ENCODE measurements around the gene DRGX. TPM values are rescaled to one million over a fixed set of nuclear protein-coding genes. Genes with fewer than 3 reads are reported as not detected.

Gene DRGX
- total and polyA plus RNA-seq, 2 experiments from 2014 or later: not detected

DNA sequence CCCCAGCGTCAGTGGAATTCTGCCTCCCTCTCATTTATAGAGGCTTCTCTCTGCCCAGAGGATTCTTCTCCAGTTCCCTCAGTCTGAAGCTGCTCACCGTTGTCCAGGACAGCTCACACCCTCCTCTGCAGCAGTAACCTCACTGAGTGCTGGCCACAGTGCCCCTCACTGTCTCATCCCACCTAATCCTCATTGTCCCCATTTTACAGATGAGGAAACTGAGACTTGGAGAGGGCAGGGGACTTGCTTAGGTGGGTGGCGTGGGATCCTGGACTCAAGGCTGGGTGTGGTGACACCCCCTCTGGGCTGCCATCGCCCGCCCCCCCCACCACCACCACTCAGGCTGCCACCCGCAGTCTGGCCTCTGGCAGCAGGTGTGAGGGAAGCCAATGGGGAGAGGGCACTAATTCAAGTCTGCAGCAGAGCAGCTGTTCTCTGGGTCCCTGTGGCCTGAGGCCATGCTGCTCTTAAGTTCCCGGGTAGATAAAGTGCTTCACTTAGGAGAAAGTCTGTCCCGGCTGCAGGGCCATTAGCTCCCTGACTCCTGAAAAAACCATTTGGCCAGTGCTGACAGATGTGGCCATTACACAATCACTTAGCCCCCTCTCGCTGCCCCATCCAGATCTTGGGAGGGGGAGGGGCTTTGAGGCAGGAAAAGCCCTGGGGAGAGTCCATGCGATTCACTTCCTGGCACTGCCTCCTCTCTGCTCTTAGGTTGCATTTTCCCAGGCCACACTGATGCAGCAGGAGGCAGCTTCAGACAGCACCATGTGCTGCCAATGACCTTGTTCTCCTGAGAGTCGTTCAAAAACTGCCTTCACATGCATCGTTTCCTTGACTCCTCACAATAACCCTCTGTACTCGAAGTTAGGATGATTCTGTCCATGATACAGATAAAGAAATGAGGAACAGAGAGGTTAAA, 36.3 kb downstream of the DRGX start:
- 46% methylated on average over 12 of the region's 13 CpGs for whole genome bisulfite sequencing (ENCODE audit: low lambda C conversion rate, missing lambda C conversion rate)
- DNase-seq (ENCODE audit: low spot score): no peak
- no peak overlapping the region for H3K27ac ChIP-seq
- H3K27me3 ChIP-seq: no peaks in the 10 kb centered on the region
- no peaks in the 10 kb centered on the region for H3K4me1 ChIP-seq (ENCODE audit: insufficient read depth)
- H3K9me3 ChIP-seq (ENCODE audit: low read depth): no peaks in the 10 kb centered on the region
- H4K20me1 ChIP-seq (ENCODE audit: insufficient read depth, poor library complexity, severe bottlenecking): no peaks in the 10 kb centered on the region
- H3K36me3 ChIP-seq (replicated peaks; ENCODE audit: insufficient read depth, low read depth): no peaks in the 10 kb centered on the region
- no peak overlapping the region for H2AFZ ChIP-seq
- H3K79me2 ChIP-seq: no peaks in the 10 kb centered on the region
- H3K4me3 ChIP-seq: no peak overlapping the region
- TF ChIP-seq, protein P1, sequence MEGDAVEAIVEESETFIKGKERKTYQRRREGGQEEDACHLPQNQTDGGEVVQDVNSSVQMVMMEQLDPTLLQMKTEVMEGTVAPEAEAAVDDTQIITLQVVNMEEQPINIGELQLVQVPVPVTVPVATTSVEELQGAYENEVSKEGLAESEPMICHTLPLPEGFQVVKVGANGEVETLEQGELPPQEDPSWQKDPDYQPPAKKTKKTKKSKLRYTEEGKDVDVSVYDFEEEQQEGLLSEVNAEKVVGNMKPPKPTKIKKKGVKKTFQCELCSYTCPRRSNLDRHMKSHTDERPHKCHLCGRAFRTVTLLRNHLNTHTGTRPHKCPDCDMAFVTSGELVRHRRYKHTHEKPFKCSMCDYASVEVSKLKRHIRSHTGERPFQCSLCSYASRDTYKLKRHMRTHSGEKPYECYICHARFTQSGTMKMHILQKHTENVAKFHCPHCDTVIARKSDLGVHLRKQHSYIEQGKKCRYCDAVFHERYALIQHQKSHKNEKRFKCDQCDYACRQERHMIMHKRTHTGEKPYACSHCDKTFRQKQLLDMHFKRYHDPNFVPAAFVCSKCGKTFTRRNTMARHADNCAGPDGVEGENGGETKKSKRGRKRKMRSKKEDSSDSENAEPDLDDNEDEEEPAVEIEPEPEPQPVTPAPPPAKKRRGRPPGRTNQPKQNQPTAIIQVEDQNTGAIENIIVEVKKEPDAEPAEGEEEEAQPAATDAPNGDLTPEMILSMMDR (IDR thresholded peaks at IDR 0.05; ENCODE audit: poor library complexity): no peak
- TF ChIP-seq EZH2 (IDR thresholded peaks at IDR 0.05; ENCODE audit: borderline replicate concordance): no peak
- TF ChIP-seq EZH2phosphoT487 (IDR thresholded peaks at IDR 0.05; ENCODE audit: low read depth, severe bottlenecking, unreplicated experiment): no peak
- no peak overlapping the region for H3K4me2 ChIP-seq
- H3K9me2 ChIP-seq (replicated peaks; ENCODE audit: insufficient read depth): no peaks in the 10 kb centered on the region

DNA sequence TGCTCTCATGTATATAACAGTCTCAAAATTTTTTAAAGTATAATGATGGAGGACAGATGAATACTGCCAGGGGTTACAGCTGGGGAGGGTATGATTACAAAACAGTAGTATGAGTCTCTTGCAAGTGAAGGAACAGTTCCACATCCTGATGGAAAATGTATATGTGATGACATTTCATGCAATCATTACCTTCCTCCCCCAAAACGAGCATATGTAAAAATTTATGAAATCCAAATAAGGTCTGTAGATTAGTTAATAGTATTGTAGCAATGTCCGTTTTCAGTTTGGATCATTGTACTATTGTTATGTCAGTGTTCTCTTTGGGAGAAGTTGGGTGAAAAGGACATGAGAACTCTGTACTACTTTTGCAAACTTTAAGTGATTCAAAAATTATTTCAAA, 38.0 kb downstream of the DRGX start:
- Histone ChIP-seq H3K79me2 (no peaks in the 10 kb centered on the region), H3K4me1 (ENCODE audit: insufficient read depth) (no peaks in the 10 kb centered on the region), H3K9me3 (ENCODE audit: low read depth) (no peaks in the 10 kb centered on the region), H3K4me3 (no peak overlapping the region), H3K4me2 (no peak overlapping the region), H2AFZ (no peak overlapping the region), H3K27ac (no peak overlapping the region), H3K9me2 (replicated peaks; ENCODE audit: insufficient read depth) (no peaks in the 10 kb centered on the region), H4K20me1 (ENCODE audit: insufficient read depth, poor library complexity, severe bottlenecking) (no peaks in the 10 kb centered on the region), H3K27me3 (no peaks in the 10 kb centered on the region), H3K36me3 (replicated peaks; ENCODE audit: insufficient read depth, low read depth) (no peaks in the 10 kb centered on the region)
- TF ChIP-seq EZH2phosphoT487 (IDR thresholded peaks at IDR 0.05; ENCODE audit: low read depth, severe bottlenecking, unreplicated experiment) (no peak), EZH2 (IDR thresholded peaks at IDR 0.05; ENCODE audit: borderline replicate concordance) (no peak)
- TF ChIP-seq, protein P1 (IDR thresholded peaks at IDR 0.05; ENCODE audit: poor library complexity): no peak
- WGBS (ENCODE audit: low lambda C conversion rate, missing lambda C conversion rate): 79% methylated on average over 2 of the region's 2 CpGs
- no peak for DNase-seq (ENCODE audit: low spot score)

DNA sequence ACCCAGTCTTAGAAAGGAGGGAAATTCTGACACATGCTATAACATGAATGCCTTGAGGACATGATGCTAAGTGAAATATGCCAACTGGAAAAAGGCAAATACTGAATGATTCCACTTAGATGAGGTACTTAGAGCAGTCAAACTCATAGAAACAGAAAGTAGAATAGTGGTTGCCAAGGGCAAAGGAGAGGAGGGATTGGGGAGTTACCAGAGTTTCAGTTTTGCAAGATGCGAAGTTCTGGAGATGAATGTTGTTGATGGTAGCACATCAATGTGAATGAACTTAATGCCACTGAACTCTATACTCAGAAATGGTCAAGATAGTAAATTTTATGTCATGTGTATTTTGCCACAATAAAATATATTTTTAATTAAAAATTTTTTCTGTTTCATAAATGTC, 38.9 kb downstream of the DRGX start:
- Histone ChIP-seq H3K27ac (no peak overlapping the region), H3K4me2 (no peak overlapping the region), H4K20me1 (ENCODE audit: insufficient read depth, poor library complexity, severe bottlenecking) (no peaks in the 10 kb centered on the region), H2AFZ (no peak overlapping the region), H3K9me3 (ENCODE audit: low read depth) (no peaks in the 10 kb centered on the region), H3K4me1 (ENCODE audit: insufficient read depth) (no peaks in the 10 kb centered on the region), H3K9me2 (replicated peaks; ENCODE audit: insufficient read depth) (no peaks in the 10 kb centered on the region), H3K4me3 (no peak overlapping the region), H3K27me3 (no peaks in the 10 kb centered on the region), H3K36me3 (replicated peaks; ENCODE audit: insufficient read depth, low read depth) (no peaks in the 10 kb centered on the region), H3K79me2 (no peaks in the 10 kb centered on the region)
- TF ChIP-seq EZH2 (IDR thresholded peaks at IDR 0.05; ENCODE audit: borderline replicate concordance) (no peak), EZH2phosphoT487 (IDR thresholded peaks at IDR 0.05; ENCODE audit: low read depth, severe bottlenecking, unreplicated experiment) (no peak)
- TF ChIP-seq, protein P1 (IDR thresholded peaks at IDR 0.05; ENCODE audit: poor library complexity): no peak
- WGBS (ENCODE audit: low lambda C conversion rate, missing lambda C conversion rate): 87% methylated on average over 1 of the region's 1 CpG
- no peak for DNase-seq (ENCODE audit: low spot score)
